ENCODE results near the gene TEDC2.

GRCh38 chr16:2507052-2507659 is 47.2 kb downstream of the TEDC2 start:
- no peak for TF ChIP-seq YY1 (IDR thresholded peaks at IDR 0.05; ENCODE audit: insufficient read depth, insufficient read length)
- no peak for TF ChIP-seq ZNF274 (IDR thresholded peaks at IDR 0.05; ENCODE audit: low read depth, low read length)
- TF ChIP-seq SUZ12 (IDR thresholded peaks at IDR 0.05; ENCODE audit: extremely low read depth, insufficient read depth, insufficient read length), result no peak
